Embryonic facial prominence (tissue), 1 donor: ENCODE results near the gene RNF148.

Experiments
- DNase-seq: peaks from one replicate; pipeline ENCODE4 v3.0.0-alpha.2; 2016; ENCODE audit errors: extremely low spot score

The RNF148 gene

GRCh38 chr7:122702872-122703510, at the start of gene RNF148:
Gene RNF148 (minus strand): TSS chr7:122702922. CDS start chr7:122702750, 172 bp downstream.
- no peak for DNase-seq

- DNase-seq = no peak
Observed at GRCh38 chr7:122750389-122750788, 47.7 kb upstream of the RNF148 start.

GRCh38 chr7:122748195-122748594, 45.5 kb upstream of the RNF148 start:
- DNase-seq = no peak

GRCh38 chr7:122746948-122747347, 44.2 kb upstream of the RNF148 start:
- no peak for DNase-seq

GRCh38 chr7:122743211-122743610, 40.5 kb upstream of the RNF148 start:
- DNase-seq = no peak

GRCh38 chr7:122738947-122739346, 36.2 kb upstream of the RNF148 start:
- no peak for DNase-seq

- DNase-seq = no peak
Observed at GRCh38 chr7:122736183-122736582, 33.5 kb upstream of the RNF148 start.

GRCh38 chr7:122727759-122728158, 25.0 kb upstream of the RNF148 start:
- no peak for DNase-seq

GRCh38 chr7:122727354-122727753, 24.6 kb upstream of the RNF148 start:
- DNase-seq = no peak

GRCh38 chr7:122726881-122727280, 24.2 kb upstream of the RNF148 start:
- DNase-seq = no peak

- DNase-seq = no peak
Observed at GRCh38 chr7:122724366-122724765, 21.6 kb upstream of the RNF148 start.

- DNase-seq = no peak
Observed at GRCh38 chr7:122719010-122719578, 16.4 kb upstream of the RNF148 start.

GRCh38 chr7:122717356-122718089, 14.8 kb upstream of the RNF148 start:
- DNase-seq = no peak

GRCh38 chr7:122715183-122715582, 12.5 kb upstream of the RNF148 start:
- no peak for DNase-seq

GRCh38 chr7:122710916-122711315, 8.2 kb upstream of the RNF148 start:
- DNase-seq = no peak

- no peak for DNase-seq
Observed at GRCh38 chr7:122709930-122710646, 7.4 kb upstream of the RNF148 start.

- DNase-seq = no peak
Observed at GRCh38 chr7:122706836-122707235, 4.1 kb upstream of the RNF148 start.

- no peak for DNase-seq
Observed at GRCh38 chr7:122699017-122699416, 3.7 kb downstream of the RNF148 start, which contains the start of gene RNF133. Gene RNF133 (minus strand): TSS chr7:122699117. CDS start chr7:122698918, 199 bp downstream.

GRCh38 chr7:122695816-122696215, 6.9 kb downstream of the RNF148 start:
- DNase-seq = no peak

GRCh38 chr7:122694697-122695096, 8.0 kb downstream of the RNF148 start:
- DNase-seq = no peak

GRCh38 chr7:122692769-122693309, 9.9 kb downstream of the RNF148 start:
- DNase-seq = no peak
